GM12801 (cell line): ENCODE results near the gene SH3D19.

Experiments used
- CTCF ChIP-seq: IDR thresholded peaks from one replicate; pipeline ENCODE4 v1.5.1; 2011; ENCODE audit warnings: control low read depth; ENCODE audit not compliant: insufficient read length; ENCODE audit errors: extremely low read depth

Gene SH3D19

GRCh38 chr4:151097759-151098158, 227.6 kb downstream of the SH3D19 start:
- TF ChIP-seq CTCF: no peak

- TF ChIP-seq CTCF: no peak
Observed at GRCh38 chr4:151095142-151095541, 230.3 kb downstream of the SH3D19 start.

GRCh38 chr4:151094290-151094751, 231.1 kb downstream of the SH3D19 start:
- no peak for TF ChIP-seq CTCF

GRCh38 chr4:151093203-151093602, 232.2 kb downstream of the SH3D19 start:
- TF ChIP-seq CTCF: no peak

- TF ChIP-seq CTCF: no peak
Observed at GRCh38 chr4:151092488-151092887, 232.9 kb downstream of the SH3D19 start.

GRCh38 chr4:151091047-151091446, 234.4 kb downstream of the SH3D19 start:
- no peak for TF ChIP-seq CTCF

GRCh38 chr4:151087467-151087866, 237.9 kb downstream of the SH3D19 start:
- no peak for TF ChIP-seq CTCF
